Choroid plexus epithelial cell (primary cell): ENCODE results near the gene OSBPL8.

Source experiments
- DNase-seq: peaks from one replicate; pipeline ENCODE4 v3.0.0-alpha.2; 2010; ENCODE audit warnings: low read depth
- H3K4me3 ChIP-seq: 2 replicates; pipeline ENCODE4 v1.5.1; 2011; ENCODE audit warnings: low read depth, mild to moderate bottlenecking, control low read depth, low read length, moderate library complexity
- CTCF ChIP-seq: conservative IDR thresholded peaks from 2 replicates; pipeline ENCODE4 v1.5.1; 2011; ENCODE audit warnings: low read depth, mild to moderate bottlenecking, control low read depth, inconsistent platforms, low read length, moderate library complexity

Gene OSBPL8

DNA sequence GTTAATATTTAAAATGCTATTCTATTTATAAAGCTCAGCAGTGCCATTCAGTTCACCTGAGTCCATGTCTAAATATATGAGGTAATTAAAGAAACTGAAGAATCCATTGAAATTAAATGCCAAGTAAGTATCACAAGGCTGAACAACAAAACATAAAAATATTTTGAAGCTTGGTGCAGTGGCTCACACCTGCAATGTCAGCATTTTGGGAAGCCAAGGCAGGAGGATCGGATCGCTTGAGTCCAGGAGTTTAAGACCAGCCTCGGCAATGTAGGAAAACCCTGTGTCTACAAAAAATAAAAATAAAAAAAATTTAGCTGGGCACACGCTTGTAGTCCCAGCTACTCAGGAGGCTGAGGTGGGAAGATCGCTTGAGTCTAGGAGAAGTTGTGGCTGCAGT is 101.8 kb downstream of the OSBPL8 start:
- DNase-seq, result no peak
- H3K4me3 ChIP-seq, result no peak overlapping the region
- TF ChIP-seq CTCF, result no peak

DNA sequence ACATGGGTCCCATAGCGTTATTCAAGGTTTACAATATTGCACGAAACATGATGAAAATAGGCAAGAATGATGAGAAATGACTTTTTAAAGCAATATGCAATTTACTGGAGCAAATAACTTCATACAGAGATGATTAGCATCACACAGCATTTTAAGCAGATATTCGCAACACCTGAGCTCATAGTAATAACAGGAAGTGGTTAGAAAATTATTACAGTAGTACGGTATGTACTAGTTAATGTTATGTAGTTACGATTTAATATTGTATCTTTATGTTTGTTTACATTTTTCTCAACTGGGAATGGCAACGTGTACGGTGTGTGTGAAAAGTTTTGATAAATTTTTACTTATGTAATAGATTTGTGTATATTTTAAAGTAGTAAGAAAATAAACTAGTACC is 102.6 kb downstream of the OSBPL8 start:
- H3K4me3 ChIP-seq, result no peak overlapping the region
- TF ChIP-seq CTCF, result no peak
- peak; percentile 50 for DNase-seq

DNA sequence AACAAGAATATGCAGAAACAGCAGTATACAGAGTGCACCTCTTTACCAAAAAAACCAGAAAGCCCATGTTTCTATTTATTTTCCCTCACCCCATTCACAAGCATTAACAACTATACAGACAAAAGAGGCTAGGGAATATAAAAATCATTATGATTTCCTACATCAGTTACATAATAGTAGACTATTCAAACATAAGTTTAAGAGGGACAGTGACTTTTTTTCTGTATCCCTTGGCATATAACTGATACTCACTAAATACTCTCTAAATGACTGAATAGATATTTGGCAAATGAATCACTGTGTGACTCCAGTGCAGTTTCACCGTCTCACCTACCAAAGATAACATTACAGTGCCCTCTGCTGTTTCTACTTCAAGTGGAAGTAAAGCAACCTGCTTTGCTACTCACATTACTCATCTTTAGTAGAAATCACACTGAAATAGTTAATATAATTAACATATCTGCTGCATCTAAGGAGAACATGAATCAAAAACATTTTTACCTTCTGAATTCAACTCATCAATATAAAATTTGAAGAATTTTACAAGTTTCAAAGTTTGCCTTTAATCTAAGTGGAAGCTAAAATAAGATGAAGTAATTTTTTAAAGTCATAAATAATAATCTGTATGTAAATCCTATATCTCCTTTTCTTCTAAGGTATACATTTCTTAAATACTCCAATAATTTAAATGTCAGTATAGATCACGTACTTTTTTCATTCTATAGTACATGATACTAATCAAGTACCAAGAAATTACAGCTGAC is 103.8 kb downstream of the OSBPL8 start:
- peak; percentile 95 for DNase-seq
- peak; percentile 71 for TF ChIP-seq CTCF
- no peak overlapping the region for H3K4me3 ChIP-seq

DNA sequence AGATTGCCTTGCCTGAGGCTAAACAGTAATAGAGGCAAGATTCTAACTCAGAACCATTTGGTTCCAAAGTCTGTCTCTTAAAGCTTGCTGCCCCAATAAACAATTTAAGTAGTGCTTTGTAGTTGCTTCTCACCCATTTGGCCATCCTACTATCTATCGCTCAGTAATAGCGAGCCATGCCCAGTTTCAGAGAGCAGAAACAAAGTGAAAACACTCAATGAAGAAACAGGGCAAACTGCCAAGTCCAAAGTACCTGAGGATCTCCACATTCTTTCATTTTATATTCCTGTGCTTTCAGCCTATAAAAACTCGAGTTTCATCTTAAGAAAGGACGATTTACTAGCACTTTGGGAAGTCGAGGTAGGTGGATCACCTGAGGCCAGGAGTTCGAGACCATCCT is 108.0 kb downstream of the OSBPL8 start:
- no peak for DNase-seq
- TF ChIP-seq CTCF, result no peak
- no peak overlapping the region for H3K4me3 ChIP-seq

- DNase-seq, result peak; percentile 92
- no peak overlapping the region for H3K4me3 ChIP-seq
Measured at GRCh38 chr12:76450690-76451089, 108.9 kb downstream of the OSBPL8 start.

DNA sequence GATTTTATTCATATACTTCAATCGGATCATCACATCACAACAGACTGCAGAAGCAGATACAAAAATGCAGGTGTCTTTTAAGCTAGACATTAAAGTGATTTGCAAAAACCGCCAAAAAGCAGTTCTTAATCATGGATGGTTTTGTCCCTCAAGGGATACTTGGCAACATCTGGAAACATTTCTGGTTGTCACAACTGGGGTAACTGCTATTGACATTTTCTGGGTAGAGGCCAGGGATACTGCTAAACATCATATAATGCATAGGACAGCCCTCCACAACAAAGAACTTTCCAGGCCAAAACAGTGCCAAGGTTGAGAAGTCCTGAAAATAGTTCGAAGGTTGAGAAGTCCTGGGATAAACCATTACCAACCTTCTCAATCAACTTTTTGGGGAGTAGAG is 109.6 kb downstream of the OSBPL8 start:
- no peak overlapping the region for H3K4me3 ChIP-seq
- no peak for DNase-seq
- TF ChIP-seq CTCF, result no peak

More at GRCh38 chr12:76450690-76451089, 108.9 kb downstream of the OSBPL8 start:
- TF ChIP-seq CTCF, result no peak

- H3K4me3 ChIP-seq, result no peak overlapping the region
- no peak for TF ChIP-seq CTCF
- DNase-seq, result peak; percentile 75
Measured at GRCh38 chr12:76449583-76449982, 110.0 kb downstream of the OSBPL8 start.
